A673 (cell line): Measurements from ENCODE around the gene EHF. TPM values are rescaled to one million over a fixed set of nuclear protein-coding genes. Genes with fewer than 3 reads are reported as not detected.

Experiments used
- BruUV-seq: library from RNA; stranded (reverse); fragments of 400-500 nt; replicated peaks from 2 replicates; lab custom pipeline; 2021; lab: Mats Ljungman, UMichigan
- CTCF ChIA-PET: fragments of 300-600 bp; sonication (Branson Sonifier 250); formaldehyde crosslinking; loops from one replicate; lab custom pipeline; 2022; ENCODE audit warnings: antibody characterized with exemption; lab: Charles Lee
- POLR2A ChIA-PET: fragments of 300-600 bp; sonication (Branson Sonifier 250); formaldehyde crosslinking; loops from one replicate; lab custom pipeline; 2022; ENCODE audit warnings: antibody characterized with exemption; ENCODE audit not compliant: low non-redundant PET; lab: Charles Lee
- DNase-seq: peaks from one replicate; pipeline ENCODE4 v3.0.0-alpha.2; 2015; ENCODE audit warnings: low spot score
- H3K27ac ChIP-seq: fragments of 200-600 bp; sonication (generic); 2 replicates; pipeline ENCODE4 v1.5.1; 2016; ENCODE audit warnings: mixed run types, low read depth, mild to moderate bottlenecking, mixed read lengths, antibody characterized with exemption, low read length; ENCODE audit not compliant: poor library complexity, severe bottlenecking
- H3K27me3 ChIP-seq: fragments of 200-600 bp; sonication (generic); replicated peaks from 2 replicates; pipeline ENCODE4 v1.6.1; 2017; ENCODE audit warnings: mixed run types, low read depth, mild to moderate bottlenecking, mixed read lengths, antibody characterized with exemption, low read length; ENCODE audit not compliant: insufficient read depth, poor library complexity
- H3K36me3 ChIP-seq: fragments of 200-600 bp; sonication (generic); 2 replicates; pipeline ENCODE4 v1.6.1; 2016; ENCODE audit warnings: mixed run types, mild to moderate bottlenecking, mixed read lengths, antibody characterized with exemption, low read length; ENCODE audit not compliant: insufficient read depth, poor library complexity, severe bottlenecking
- H3K4me1 ChIP-seq: fragments of 200-600 bp; sonication (generic); 2 replicates; pipeline ENCODE4 v1.6.1; 2017; ENCODE audit warnings: mixed run types, mild to moderate bottlenecking, mixed read lengths, antibody characterized with exemption, low read length; ENCODE audit not compliant: insufficient read depth, poor library complexity, severe bottlenecking
- H3K4me3 ChIP-seq: fragments of 200-600 bp; sonication (generic); 2 replicates; pipeline ENCODE4 v1.5.1; 2016; ENCODE audit warnings: low read depth, mixed run types, mild to moderate bottlenecking, mixed read lengths, low read length; ENCODE audit not compliant: poor library complexity, severe bottlenecking
- H3K9me3 ChIP-seq: fragments of 200-600 bp; sonication (generic); 2 replicates; pipeline ENCODE4 v1.6.1; 2016; ENCODE audit warnings: mixed run types, low read depth, mild to moderate bottlenecking, mixed read lengths, antibody characterized with exemption, low read length; ENCODE audit not compliant: poor library complexity, severe bottlenecking
- EZH2 ChIP-seq: fragments of 200-600 bp; sonication (generic); IDR thresholded peaks from 2 replicates; pipeline ENCODE4 v1.6.1; 2017; ENCODE audit warnings: borderline replicate concordance, low read depth, mild to moderate bottlenecking, mixed read lengths, antibody characterized with exemption, low read length; ENCODE audit not compliant: poor library complexity, severe bottlenecking
- intact Hi-C: fragments of 100-400 bp; cut with micrococcal nuclease; formaldehyde crosslinking; loops from one replicate; pipeline ENCODE4 v1.10.0; 2022; ENCODE audit not compliant: unreplicated experiment
- total RNA-seq: library from RNA; stranded (reverse); gene quantifications from 2 replicates; pipeline ENCODE4 v1.2.3, GENCODE V29; 2021
- TF ChIP-seq, protein P1 (sequence below): fragments of 300-800, 200-600 bp; sonication (generic); conservative IDR thresholded peaks from 2 replicates; pipeline ENCODE4 v1.5.1; 2017; ENCODE audit warnings: low read depth, mild to moderate bottlenecking, antibody characterized with exemption, low read length, moderate library complexity, mixed read lengths

Gene EHF
- total RNA-seq, 1 experiment from 2014 or later: not detected

GRCh38 chr11:34669458-34669857 lies 48.6 kb downstream of the EHF start:
- intact Hi-C loops: no loop called here
- POLR2A ChIA-PET: no interaction called here
- no peaks in the 10 kb centered on the region for H3K36me3 ChIP-seq
- H3K4me3 ChIP-seq: no peak overlapping the region
- no peak for DNase-seq
- H3K4me1 ChIP-seq: no peaks in the 10 kb centered on the region
- no TSS peak for BruUV-seq
- peaks cover 25% of the 10 kb centered on the region for H3K27me3 ChIP-seq
- H3K27ac ChIP-seq: no peak overlapping the region
- CTCF ChIA-PET: no interaction called here
- no peak for TF ChIP-seq EZH2
- TF ChIP-seq, protein P1, sequence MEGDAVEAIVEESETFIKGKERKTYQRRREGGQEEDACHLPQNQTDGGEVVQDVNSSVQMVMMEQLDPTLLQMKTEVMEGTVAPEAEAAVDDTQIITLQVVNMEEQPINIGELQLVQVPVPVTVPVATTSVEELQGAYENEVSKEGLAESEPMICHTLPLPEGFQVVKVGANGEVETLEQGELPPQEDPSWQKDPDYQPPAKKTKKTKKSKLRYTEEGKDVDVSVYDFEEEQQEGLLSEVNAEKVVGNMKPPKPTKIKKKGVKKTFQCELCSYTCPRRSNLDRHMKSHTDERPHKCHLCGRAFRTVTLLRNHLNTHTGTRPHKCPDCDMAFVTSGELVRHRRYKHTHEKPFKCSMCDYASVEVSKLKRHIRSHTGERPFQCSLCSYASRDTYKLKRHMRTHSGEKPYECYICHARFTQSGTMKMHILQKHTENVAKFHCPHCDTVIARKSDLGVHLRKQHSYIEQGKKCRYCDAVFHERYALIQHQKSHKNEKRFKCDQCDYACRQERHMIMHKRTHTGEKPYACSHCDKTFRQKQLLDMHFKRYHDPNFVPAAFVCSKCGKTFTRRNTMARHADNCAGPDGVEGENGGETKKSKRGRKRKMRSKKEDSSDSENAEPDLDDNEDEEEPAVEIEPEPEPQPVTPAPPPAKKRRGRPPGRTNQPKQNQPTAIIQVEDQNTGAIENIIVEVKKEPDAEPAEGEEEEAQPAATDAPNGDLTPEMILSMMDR: no peak
- H3K9me3 ChIP-seq: no peaks in the 10 kb centered on the region

DNA sequence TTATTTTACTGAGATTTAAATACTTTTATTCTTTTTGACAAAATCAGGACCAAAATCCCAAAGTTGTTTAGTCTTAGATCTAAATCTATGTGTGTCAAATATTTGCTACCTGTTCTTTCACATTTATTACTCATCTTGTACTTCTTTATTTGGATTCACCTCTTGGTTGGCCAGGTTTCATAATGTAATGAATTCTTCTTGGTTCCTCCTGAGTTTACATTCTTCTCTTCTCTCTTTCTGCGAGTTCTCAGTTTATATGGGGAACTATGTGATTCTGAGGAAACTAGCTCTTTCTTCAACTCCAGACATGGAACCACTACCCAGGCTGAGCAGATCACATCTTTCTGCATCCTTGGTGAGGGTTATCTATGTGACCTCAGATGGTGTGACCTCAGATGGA lies 50.2 kb downstream of the EHF start:
- intact Hi-C loops: no loop called here
- Histone ChIP-seq H3K4me3 (no peak overlapping the region), H3K27ac (no peak overlapping the region), H3K27me3 (peaks cover 33% of the 10 kb centered on the region), H3K4me1 (no peaks in the 10 kb centered on the region), H3K9me3 (no peaks in the 10 kb centered on the region), H3K36me3 (no peaks in the 10 kb centered on the region)
- DNase-seq: no peak
- POLR2A ChIA-PET: no interaction called here
- TF ChIP-seq, protein P1: no peak
- TF ChIP-seq EZH2: no peak
- no TSS peak for BruUV-seq
- CTCF ChIA-PET: no interaction called here

DNA sequence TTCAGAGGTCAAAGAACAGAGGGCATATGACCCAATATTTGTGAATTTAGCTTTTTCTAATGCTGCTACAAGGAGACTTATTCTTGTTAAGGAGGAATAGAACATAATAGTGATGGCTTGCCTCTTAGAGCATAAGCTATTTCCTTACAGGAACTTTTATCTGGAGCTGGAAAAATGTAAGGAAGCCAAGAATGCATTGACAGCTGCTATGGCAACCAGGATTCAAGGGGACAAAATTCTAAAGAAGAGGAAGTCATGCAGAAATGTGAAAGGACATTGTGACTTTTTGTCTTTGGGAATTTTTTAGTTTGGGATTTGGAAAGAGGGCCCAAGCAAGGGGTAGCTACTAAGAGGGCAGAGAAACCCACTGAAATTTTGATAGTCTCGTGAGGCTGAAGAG lies 51.1 kb downstream of the EHF start:
- intact Hi-C loops: no loop called here
- no peak overlapping the region for H3K27ac ChIP-seq
- no peak for TF ChIP-seq EZH2
- TF ChIP-seq, protein P1: no peak
- no TSS peak for BruUV-seq
- H3K36me3 ChIP-seq: no peaks in the 10 kb centered on the region
- no peak for DNase-seq
- H3K27me3 ChIP-seq: peaks cover 38% of the 10 kb centered on the region
- H3K4me1 ChIP-seq: no peaks in the 10 kb centered on the region
- CTCF ChIA-PET: no interaction called here
- POLR2A ChIA-PET: no interaction called here
- no peaks in the 10 kb centered on the region for H3K9me3 ChIP-seq
- H3K4me3 ChIP-seq: no peak overlapping the region
